Activated naive CD4-positive, alpha-beta T cell (primary cell): ENCODE results near the gene NUDCD2.

Source experiments
- DNase-seq, 4 experiments: peaks; one replicate each; lab custom pipeline; 2025; lab: John Stamatoyannopoulos, UW

Gene NUDCD2, protein sequence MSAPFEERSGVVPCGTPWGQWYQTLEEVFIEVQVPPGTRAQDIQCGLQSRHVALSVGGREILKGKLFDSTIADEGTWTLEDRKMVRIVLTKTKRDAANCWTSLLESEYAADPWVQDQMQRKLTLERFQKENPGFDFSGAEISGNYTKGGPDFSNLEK

DNA sequence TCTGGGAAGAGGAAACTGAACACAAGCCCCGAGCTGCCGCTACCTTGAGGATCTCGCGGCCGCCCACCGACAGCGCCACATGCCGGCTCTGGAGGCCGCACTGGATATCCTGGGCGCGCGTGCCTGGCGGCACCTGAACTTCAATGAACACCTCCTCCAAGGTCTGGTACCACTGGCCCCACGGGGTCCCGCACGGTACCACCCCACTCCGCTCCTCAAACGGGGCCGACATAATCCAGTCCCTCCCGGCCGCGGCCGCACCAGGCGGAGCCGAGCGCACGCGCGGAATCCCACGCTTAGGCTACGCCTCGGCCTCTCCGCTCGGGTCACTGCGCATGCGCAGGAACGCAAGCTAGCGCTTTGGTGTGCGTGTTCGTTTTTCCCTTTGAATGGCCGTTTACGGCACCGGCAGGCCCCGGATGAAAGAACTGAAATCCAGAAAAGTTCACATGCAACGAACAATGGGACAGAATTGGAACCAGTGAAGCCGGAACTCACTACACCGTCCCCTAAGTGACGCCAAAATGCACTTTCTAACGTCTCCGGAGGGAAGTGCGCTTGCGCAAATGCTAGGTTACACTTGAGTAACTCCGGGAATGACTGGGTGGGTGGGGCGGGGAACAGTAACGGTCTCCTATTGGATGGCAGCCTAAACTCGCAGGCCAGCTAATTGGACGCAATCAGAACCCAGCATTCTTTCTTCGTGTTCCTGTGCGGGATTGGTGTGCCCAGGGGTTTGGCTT is at the start of gene NUDCD2:
Gene NUDCD2 (minus strand): TSS at position 284 of the 743 bp plus-strand sequence. CDS start 52 bp downstream, at position 232.
- peak; percentile 91 to 95 (median 94) for DNase-seq

DNA sequence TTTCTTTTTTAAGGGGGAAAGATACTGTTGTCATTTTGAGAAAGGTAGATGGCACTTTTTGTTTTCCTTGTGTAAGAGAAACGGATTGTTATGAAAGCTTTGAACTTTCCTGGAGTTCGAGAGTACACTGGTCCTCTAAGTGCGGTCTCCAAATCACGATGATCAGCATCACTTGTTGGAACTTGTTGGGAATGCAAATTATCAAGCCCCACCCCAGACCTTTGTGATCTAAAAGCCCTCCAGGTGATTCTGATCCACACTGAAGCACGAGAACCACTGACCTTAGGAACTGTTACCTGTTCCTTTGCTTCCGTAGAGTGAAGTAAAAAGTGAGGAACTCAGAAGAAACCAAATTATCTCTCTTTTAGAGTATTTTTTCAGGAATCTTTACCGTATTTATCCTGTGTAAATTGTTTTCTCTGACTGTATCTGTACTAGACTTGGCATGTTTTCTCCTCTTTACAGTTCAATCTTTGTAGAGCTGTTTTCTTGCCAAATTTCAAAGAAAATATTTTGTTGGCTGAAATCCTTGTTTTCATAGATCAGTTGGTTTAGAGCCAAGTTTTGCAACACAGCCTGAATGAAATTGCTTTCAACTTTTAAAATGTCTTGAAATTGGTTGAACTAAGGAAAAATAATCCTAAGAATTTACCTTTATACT is 49.5 kb upstream of the NUDCD2 start:
- DNase-seq, result no peak

DNA sequence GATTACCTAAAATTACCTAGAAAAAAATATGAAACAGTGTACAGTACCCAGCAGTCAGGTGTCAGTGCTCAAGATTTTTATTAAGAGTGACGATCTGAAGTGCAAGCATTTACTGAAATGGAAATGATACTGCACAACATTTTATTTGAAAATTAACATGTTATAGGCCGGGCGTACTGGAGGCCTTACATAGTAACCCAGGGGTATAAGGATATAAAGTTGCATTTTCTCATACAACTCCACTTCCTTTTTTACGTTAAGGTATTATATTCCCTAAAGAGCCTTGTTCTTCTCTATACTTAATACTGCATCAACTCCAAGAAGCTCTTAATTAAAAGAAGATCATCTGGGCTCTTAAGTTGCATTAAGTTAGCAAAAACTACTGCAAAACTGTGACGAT is 48.9 kb upstream of the NUDCD2 start:
- DNase-seq, result no peak

DNA sequence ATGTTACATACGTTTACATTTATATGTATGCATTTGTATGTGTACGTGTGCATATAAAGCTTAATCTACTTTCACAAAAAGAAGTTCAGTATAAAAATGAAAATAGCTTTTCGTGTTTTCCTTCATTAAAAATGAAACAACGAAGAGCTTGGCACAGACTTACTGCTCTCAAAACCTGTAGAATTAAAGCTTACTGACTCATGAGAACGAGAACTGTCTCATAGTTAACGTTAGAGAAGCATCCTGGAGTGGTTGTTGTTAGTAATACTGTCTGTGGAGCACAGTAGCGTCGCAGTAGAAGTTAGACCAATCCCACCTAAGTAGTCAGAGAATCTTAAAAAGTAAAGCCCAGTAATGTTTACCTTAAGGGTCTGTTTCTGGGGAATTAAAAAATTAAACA is 46.8 kb upstream of the NUDCD2 start:
- DNase-seq, result no peak

DNA sequence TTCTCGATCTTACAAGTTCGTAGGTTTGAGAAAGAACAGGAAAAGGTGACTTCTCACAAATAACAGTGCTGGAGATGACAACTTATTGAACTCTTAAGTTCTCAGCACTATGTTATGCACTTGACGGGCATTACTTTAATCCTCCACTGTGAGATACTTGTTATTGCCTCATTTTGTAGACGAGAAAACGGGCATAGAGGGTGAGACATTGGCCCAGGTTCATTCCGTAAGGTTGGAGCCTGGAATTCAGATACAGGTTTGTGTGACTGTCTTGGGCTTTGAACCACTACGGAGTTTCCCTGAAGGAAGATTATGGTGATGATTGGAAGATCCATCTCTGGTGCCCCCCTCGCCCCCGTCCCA is 46.2 kb upstream of the NUDCD2 start:
- DNase-seq, result no peak

DNA sequence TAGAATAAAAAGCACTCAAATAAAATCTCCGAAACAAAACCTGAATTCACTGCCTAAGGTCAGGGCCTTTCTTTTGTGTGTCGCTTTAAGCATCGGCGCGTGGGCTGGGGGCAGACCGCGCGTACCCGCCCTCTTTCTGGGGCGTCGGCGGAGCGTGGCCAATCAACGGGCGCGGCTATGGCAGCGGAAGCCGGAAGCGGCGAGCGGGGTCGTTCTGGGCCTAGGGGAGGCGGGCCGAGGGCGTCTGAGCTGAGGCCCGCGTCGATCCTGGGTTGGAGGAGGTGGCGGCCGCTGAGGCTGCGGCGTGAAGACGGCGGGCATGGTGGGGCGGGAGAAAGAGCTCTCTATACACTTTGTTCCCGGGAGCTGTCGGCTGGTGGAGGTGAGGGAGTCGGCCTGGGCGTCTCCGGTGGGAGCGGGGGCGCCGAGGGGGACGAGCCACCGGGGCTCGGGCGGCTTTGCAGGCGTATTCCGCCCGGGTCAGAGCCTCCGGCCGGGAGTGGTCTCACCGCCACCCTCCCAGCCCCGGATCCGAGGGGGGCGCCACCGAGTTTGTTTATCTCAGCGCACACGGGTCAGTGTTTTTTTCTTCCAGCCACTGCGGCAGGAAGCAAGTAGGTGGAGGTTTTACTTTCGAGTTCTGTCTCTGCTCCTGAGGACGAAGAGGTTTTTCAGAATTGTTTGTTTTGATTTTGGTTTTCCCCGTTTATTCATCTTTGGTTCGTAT is 45.6 kb upstream of the NUDCD2 start, which contains the start of gene MAT2B:
Gene MAT2B (plus strand): TSS at position 252 of the 727 bp plus-strand sequence. CDS start 68 bp downstream, at position 320.
- peak; percentile 81 to 94 (median 90) for DNase-seq

DNA sequence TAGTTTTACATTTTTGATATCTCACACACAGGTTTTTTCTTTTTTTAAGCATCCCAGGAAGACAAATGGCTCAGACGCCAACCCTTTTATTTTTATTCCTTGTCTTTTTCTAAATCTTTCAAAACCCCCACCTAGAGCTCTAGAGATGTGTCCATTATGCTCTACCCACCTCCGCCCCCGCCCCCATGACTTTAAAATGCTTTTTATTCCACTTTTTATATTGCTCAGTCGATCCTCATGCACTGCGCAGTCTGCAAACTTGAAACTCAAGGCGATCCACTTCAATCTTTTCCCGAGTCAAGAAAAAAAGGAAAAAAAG is 45.1 kb upstream of the NUDCD2 start:
- DNase-seq, result no peak

DNA sequence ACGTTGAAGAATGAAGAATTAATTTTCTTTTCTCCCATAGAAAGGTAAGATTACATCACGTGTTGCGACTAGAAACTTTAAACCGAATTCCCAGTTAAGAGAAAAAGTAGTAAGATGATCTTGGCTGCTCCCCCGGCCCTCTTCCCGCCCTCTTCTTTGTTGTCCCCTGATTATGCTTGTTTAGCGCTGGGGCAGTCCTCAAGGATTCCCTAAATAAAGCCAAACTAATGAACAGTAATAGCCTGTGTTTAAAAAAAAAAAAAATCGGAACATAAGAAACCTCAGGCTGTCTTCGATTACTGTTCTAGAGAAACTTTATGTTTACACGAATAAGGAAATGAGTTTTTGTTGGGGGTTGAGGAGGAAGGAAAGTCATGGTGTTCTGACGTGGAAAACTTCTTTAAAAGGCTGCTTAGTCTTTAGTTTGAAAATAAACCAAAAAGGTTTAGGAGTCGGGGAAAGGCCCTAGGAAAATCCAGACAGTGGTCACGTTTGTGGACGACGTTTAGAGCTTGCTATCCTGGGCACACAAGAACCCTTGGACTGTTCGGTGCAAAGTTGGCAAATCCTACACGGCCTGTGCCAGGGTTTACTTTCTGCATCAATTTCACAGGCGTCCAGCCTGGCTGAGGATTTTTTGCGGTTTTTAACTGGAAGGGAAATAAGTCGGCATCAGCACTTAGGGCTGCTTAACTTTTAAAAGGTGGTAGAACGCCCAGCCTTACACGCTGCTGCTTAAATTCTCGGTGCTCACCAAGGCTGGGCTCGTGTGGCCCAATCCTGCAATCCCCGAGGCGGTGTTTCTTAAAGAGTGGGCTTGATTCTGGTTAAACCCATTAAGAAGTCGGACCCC is 44.4 kb upstream of the NUDCD2 start:
- DNase-seq, result peak in 1 of 4 experiments; percentile 6

DNA sequence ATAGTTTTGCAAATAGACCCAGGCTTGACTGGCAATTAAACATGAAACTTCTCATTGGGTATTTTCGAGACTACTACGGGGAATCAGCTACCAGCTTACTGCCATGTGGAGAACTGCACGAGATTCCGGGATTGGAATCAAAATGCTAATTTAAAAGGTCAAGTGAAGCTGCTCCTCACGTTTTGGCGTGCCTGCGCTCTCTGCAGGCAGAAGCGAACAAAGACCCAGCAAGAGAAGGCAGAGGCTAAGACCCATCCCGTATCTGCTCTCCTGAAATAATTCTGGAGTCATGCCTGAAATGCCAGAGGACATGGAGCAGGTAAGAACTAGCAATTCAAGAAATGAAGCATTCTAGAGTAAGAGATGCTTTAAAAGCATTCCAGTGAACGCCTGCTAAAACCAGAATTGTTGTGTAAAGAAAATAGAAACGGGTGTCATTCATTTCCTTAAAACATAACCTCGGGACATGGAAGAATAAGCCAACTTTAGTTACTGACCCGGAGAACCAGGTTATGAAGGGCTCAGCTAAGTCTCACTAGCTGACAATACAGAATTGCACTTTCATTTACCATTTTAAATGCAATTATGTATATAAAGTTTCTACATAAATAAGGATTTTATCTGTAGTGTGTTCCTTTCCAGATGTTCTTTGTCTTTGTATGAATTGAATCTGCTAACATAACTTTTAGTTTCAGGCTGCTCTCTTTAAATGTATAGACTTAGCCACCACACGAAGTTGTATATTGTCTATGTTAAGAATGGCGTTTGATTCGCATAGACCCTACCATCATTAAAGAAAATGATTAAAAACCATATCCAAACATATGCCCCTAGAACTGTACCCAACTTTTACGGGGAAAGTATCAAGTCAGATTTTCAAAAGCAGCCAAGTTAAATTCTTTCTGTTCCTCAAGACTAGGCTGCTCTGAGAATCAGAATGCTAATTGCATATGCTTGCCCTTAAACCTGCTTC is 43.5 kb upstream of the NUDCD2 start:
- peak in 1 of 4 experiments; percentile 7 for DNase-seq

DNA sequence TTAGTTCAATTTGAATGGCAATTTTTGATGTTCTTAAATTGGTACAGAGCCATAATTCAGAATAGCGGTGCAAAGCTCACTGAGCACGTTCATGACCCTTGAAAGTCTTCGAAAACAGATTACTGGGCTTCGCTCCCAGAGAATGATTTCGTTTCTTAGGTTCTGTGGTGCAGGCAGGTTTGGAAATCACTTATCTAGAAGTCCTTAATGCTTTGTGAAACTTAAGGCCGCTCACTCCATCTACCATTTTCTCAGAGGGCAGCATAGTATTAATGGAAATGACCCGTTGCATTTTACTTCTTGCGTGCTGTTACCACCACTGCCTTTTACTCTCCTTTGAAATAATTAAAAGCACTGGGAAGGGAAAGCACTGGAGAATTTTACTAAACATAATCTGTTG is 42.6 kb upstream of the NUDCD2 start:
- no peak for DNase-seq

DNA sequence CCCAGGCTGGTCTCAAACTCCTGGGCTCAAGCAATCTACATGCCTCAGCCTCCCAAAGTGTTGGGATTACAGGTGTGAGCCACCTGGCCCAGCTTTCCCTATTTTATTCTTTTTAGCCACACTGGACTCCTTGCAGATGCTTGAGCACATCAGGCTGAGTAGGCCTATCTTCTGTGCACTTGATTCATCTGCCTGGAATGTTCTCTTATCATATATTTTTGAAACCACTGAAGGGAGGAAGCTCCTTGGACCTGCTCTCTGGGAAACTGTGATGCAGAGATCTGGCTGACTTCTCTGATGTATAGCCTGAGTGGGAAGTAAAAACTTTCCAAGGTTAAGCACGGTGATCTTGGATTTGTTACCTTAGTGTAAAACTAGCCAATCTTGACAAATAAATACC is 39.0 kb upstream of the NUDCD2 start:
- no peak for DNase-seq

DNA sequence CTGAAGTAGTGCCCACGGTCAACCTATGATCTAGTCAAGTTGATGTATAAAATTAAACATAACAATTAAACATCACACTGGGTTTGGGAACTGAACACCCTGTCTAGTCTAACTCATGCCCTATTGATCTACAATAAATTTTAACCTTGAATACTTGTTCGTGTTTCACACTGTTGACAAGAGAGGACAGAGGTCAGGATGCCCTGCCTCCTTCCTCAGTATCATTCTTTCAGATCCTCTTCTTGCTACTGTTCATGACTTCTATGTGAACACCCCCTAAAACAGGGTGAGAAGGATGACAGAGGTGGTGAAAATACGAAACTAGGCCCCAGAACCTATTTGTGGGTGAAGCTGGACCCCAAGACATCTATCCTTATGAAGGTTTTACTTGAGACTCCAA is 37.4 kb upstream of the NUDCD2 start:
- DNase-seq, result no peak

DNA sequence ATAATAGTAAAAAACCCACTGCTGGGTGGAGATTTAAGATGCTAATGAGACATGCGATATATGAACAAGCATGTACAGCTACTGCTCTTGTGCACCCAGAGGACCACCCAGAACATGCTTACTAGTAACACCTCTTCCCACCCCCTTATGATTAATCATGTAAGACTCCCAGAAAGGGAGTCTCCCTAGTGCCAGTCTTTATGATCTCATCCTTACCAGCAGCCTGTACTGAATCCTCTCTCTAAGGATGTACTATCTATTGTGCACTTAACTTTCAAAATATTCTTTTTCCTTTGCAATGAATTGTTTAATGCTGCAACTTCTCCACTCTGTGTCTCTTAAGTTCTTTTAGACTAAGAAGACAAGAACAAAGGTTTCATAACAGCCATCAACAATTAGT is 36.4 kb upstream of the NUDCD2 start:
- no peak for DNase-seq

DNA sequence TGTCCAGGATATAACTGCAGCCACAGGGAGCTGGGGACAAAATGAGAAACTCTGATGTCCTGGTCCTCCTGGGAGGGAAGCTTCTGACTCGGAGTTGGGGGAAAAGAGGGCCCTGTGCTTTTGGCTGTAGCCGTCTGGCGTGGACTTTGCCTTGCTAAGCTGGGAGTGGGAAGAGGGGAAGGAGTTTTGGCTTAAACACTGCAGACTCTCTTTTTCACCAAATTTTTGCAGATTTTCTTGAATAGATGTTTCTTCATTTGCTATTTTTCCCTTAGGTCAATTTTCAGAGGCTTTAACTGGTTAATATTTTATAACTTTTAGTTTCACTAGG is 29.8 kb upstream of the NUDCD2 start:
- no peak for DNase-seq

DNA sequence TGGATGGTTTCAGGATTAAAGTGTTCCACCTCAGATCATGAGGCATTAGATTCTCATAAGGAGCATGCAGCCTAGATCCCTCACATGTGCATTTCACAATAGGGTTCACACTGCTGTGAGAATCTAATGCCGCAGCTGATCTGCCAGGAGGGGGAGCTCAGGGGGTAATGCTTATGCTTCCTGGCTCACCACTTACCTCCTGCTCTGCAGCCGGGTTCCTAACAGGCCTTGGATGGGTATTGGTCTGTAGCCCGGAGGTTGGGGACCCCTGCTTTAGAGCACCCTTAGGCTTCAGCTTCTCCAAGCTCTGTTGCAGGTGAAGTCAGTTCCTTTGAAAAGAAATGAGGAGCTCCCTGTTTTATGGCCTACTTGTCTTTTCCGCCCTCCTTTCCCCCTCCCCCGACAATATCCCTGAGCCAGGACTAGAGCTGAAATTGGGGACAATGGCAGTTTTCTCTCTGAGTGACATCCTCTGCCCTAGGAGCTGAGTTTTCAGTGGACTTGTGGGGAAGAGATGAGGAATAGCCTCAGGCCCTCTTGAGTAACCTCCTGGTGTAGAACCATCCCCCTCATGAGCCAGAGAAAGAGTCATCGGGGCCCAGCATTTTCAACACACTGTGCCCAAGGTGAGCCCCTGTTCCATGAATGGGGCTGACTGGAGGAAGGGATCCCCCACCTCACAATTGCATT is 29.3 kb upstream of the NUDCD2 start:
- DNase-seq, result no peak

DNA sequence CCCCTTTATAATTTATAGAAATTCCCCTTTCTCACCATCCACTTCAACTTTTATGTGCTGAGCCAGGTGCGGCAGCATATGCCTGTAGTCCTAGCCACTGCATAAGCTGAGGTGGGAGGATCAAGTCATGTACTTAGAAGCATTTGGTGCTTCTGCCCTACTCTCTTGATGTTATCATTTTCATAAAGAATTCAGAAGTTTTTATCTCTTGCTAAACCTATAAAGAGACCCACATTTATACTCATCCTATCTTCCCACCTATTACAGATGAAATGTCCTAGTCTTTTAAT is 19.0 kb upstream of the NUDCD2 start:
- no peak for DNase-seq

DNA sequence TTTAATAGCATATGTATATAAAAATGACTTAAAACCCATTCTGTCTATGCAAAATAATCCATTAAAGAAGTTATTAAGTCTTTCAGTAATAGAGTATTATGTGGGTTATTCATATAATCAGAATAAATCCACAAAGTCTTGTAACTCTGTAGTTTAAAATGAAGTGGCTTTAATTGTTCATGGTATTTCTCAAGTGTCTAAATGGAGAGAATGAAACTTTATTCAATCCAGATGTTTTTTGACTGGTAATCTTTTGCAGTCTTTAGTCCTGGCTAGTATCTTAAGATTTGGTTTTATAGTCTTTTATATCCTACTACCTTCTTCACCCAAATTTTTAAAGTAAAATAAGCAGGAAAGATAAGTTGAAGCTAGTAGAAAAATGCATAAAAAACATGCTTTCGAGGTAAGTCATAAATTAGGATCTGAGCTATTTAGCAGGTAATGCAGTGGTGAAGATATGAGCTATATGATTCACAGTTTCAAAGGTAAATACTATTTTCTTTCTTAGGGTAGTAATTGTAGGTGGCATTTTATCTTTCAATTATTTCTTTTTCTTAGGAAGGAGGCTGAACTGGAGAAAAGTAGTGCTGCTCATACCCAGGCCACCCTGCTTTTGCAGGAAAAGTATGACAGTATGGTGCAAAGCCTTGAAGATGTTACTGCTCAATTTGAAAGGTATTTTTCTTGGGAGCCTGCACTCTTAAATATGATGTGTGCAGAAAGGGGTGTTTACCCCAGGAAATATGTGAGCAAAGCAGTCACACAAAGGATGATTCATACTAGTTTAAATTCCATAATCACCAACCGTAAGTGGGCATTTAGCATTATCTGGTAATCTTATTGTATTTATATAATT is 18.5 kb upstream of the NUDCD2 start:
- DNase-seq, result no peak

DNA sequence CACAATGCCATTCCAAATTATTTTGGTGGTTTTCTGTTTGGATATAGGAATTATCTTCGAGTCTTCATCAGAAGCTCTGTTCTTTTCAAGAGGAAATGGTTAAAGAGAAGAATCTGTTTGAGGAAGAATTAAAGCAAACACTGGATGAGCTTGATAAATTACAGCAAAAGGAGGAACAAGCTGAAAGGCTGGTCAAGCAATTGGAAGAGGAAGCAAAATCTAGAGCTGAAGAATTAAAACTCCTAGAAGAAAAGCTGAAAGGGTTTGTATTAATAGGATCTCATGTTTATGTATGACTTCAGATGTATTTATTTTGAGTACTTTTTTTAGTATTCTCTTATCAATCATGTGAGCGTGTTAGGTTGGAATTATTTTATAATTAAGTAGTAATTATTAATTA is 15.5 kb upstream of the NUDCD2 start:
- DNase-seq, result no peak

DNA sequence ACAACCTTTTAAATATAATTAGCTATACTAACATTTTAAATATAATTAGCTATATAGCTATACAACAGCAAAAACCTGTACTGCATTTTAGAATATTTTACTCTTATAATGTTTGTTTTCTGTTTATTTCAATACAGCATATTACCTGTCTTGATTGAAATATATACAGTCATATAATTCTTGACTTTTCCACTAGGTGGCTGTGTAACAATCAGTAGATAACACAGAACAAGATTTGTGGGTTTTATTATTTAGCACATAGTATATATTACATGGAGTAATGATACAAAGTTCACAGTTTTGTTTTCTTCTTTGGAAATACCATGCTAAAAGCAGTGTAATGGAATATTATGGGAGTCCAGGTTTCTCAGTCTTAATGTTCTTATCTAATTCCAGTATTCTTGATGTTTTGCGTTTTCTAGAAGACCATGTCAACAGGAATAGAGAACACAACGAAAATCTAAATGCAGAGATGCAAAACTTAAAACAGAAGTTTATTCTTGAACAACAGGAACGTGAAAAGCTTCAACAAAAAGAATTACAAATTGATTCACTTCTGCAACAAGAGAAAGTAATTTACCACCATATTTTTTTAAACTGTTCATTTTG is 13.8 kb upstream of the NUDCD2 start:
- DNase-seq, result no peak
